ENCODE measurements around the gene SLC6A8. TPM values are rescaled to one million over a fixed set of nuclear protein-coding genes. Genes with fewer than 3 reads are reported as not detected.
A peak's percentile ranks its signal among the peaks of the same experiment; 100 is the strongest.

The SLC6A8 gene
- total RNA-seq, 1 experiment from 2014 or later, result 45.3 TPM

DNA sequence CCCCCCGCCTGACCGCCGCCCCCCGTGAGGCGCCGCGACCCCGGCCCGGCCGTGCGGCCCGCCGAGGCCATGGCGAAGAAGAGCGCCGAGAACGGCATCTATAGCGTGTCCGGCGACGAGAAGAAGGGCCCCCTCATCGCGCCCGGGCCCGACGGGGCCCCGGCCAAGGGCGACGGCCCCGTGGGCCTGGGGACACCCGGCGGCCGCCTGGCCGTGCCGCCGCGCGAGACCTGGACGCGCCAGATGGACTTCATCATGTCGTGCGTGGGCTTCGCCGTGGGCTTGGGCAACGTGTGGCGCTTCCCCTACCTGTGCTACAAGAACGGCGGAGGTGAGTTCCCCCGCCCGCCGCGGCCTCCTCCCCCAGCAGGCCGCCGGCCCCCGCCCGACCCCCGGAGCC lies 780 bp downstream of the SLC6A8 start:
- peaks cover 12% of the 10 kb centered on the region for H3K4me1 ChIP-seq (ENCODE audit: insufficient read depth, low read length)
- ATAC-seq, result no peak
- H3K4me2 ChIP-seq (ENCODE audit: low read length), result peak overlapping the region; percentile 56; the same call in 1 of the 2 replicates
- no peaks in the 10 kb centered on the region for H3F3A ChIP-seq (ENCODE audit: low read length, unreplicated experiment)
- no peak overlapping the region for H2AFZ ChIP-seq (ENCODE audit: low read length)
- H4K20me1 ChIP-seq (ENCODE audit: low read length), result no peaks in the 10 kb centered on the region
- H3K79me2 ChIP-seq (ENCODE audit: low read length), result peaks cover 13% of the 10 kb centered on the region
- ChIA-PET CTCF (no interaction called here), POLR2A (ENCODE audit: unreplicated experiment) (no interaction called here)
- peak overlapping the region; percentile 64 for H3K4me3 ChIP-seq (ENCODE audit: low read length)
- no peak overlapping the region; the same call in 1 of the 2 replicates for H3K9ac ChIP-seq (ENCODE audit: low read length)
- no peaks in the 10 kb centered on the region for H3K9me3 ChIP-seq (ENCODE audit: low read length)
- H3K27ac ChIP-seq (ENCODE audit: low read length), result no peak overlapping the region
- no peak for TF ChIP-seq EZH2 (IDR thresholded peaks at IDR 0.05; ENCODE audit: low read length, unreplicated experiment)
- TF ChIP-seq EZH2phosphoT487 (IDR thresholded peaks at IDR 0.05; ENCODE audit: borderline replicate concordance, low read length), result no peak
- TF ChIP-seq, protein P1, sequence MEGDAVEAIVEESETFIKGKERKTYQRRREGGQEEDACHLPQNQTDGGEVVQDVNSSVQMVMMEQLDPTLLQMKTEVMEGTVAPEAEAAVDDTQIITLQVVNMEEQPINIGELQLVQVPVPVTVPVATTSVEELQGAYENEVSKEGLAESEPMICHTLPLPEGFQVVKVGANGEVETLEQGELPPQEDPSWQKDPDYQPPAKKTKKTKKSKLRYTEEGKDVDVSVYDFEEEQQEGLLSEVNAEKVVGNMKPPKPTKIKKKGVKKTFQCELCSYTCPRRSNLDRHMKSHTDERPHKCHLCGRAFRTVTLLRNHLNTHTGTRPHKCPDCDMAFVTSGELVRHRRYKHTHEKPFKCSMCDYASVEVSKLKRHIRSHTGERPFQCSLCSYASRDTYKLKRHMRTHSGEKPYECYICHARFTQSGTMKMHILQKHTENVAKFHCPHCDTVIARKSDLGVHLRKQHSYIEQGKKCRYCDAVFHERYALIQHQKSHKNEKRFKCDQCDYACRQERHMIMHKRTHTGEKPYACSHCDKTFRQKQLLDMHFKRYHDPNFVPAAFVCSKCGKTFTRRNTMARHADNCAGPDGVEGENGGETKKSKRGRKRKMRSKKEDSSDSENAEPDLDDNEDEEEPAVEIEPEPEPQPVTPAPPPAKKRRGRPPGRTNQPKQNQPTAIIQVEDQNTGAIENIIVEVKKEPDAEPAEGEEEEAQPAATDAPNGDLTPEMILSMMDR (conservative IDR thresholded peaks at IDR 0.05; ENCODE audit: low read depth, low read length), result no peak
- DNase-seq, result no peak
- no peaks in the 10 kb centered on the region for H3K36me3 ChIP-seq (ENCODE audit: low read depth, low read length)
- intact Hi-C loops (cut with micrococcal nuclease), result no loop called here
- no peaks in the 10 kb centered on the region for H3K27me3 ChIP-seq (ENCODE audit: low read length)
- no peaks in the 10 kb centered on the region for H3K9me2 ChIP-seq (replicated peaks; ENCODE audit: low read length)
- BruUV-seq (replicated peaks), result no TSS peak

DNA sequence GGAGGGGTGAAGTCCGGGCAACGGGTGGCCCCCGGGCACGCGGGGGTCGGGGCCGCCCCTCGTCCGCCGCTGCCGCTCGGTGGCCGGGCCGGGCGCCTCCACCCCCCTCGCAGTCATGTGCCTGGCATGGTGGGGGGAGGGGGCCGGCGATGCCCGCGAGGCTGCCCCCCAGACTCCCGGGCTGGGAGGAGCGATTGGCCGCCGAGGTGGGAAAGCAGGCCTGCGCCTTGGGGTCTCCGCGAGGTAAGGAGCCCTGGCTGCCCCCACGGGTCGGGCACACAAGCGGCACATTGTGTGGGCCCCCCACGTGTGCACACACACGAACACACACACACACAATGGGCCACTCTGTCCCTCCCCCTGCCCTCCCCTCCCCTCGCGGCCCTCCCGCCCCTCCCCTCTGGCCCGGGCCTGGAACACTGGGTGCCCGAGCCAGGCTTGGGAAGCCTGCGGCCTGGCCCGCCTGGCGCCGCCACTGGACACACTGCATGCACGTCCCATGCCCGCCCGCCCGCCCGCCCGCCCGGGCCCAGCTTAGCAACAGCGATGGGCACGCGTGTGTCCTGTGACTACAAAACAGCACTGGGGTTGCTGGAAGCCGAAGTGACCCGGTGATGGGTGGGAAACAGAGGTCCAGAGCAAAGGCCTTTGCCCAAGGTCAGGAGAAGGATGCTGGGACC lies 1.3 kb downstream of the SLC6A8 start:
- Histone ChIP-seq H3K4me1 (ENCODE audit: insufficient read depth, low read length) (peaks cover 12% of the 10 kb centered on the region), H3K9ac (ENCODE audit: low read length) (peak overlapping the region; percentile 27; the same call in 1 of the 2 replicates), H4K20me1 (ENCODE audit: low read length) (no peaks in the 10 kb centered on the region), H3K4me3 (ENCODE audit: low read length) (peak overlapping the region; percentile 65), H3K27ac (ENCODE audit: low read length) (no peak overlapping the region; the same call in 1 of the 2 replicates), H3K79me2 (ENCODE audit: low read length) (peaks cover 13% of the 10 kb centered on the region), H2AFZ (ENCODE audit: low read length) (no peak overlapping the region), H3K9me2 (replicated peaks; ENCODE audit: low read length) (no peaks in the 10 kb centered on the region), H3F3A (ENCODE audit: low read length, unreplicated experiment) (no peaks in the 10 kb centered on the region), H3K4me2 (ENCODE audit: low read length) (peak overlapping the region; percentile 89), H3K36me3 (ENCODE audit: low read depth, low read length) (no peaks in the 10 kb centered on the region), H3K9me3 (ENCODE audit: low read length) (no peaks in the 10 kb centered on the region), H3K27me3 (ENCODE audit: low read length) (no peaks in the 10 kb centered on the region)
- TF ChIP-seq EZH2phosphoT487 (IDR thresholded peaks at IDR 0.05; ENCODE audit: borderline replicate concordance, low read length) (no peak), EZH2 (IDR thresholded peaks at IDR 0.05; ENCODE audit: low read length, unreplicated experiment) (no peak)
- TF ChIP-seq, protein P1 (conservative IDR thresholded peaks at IDR 0.05; ENCODE audit: low read depth, low read length), result no peak
- DNase-seq, result peak; percentile 46
- peak; percentile 37 for ATAC-seq
- intact Hi-C loops (cut with micrococcal nuclease), result no loop called here
- BruUV-seq (replicated peaks), result no TSS peak
- ChIA-PET CTCF (no interaction called here), POLR2A (ENCODE audit: unreplicated experiment) (no interaction called here)
